Stimulated activated CD4-positive, alpha-beta T cell treated with anti-CD3 and anti-CD28 coated beads, TNF-alpha, amount 100 ng/mL, for 4 hours (primary cell): ENCODE results near the gene KCTD2.
A peak's percentile ranks its signal among the peaks of the same experiment; 100 is the strongest.
"Not testable (repeated sequence)": the region's sequence is repeated elsewhere in the genome, so short reads cannot be mapped to it uniquely, and the experiment has no call there.

Source experiments
- DNase-seq, 3 experiments: peaks; one replicate each; pipeline ENCODE4 v3.0.0-alpha.2; 2020; ENCODE audit warnings: low read depth in 3 of 3

Gene KCTD2

DNA sequence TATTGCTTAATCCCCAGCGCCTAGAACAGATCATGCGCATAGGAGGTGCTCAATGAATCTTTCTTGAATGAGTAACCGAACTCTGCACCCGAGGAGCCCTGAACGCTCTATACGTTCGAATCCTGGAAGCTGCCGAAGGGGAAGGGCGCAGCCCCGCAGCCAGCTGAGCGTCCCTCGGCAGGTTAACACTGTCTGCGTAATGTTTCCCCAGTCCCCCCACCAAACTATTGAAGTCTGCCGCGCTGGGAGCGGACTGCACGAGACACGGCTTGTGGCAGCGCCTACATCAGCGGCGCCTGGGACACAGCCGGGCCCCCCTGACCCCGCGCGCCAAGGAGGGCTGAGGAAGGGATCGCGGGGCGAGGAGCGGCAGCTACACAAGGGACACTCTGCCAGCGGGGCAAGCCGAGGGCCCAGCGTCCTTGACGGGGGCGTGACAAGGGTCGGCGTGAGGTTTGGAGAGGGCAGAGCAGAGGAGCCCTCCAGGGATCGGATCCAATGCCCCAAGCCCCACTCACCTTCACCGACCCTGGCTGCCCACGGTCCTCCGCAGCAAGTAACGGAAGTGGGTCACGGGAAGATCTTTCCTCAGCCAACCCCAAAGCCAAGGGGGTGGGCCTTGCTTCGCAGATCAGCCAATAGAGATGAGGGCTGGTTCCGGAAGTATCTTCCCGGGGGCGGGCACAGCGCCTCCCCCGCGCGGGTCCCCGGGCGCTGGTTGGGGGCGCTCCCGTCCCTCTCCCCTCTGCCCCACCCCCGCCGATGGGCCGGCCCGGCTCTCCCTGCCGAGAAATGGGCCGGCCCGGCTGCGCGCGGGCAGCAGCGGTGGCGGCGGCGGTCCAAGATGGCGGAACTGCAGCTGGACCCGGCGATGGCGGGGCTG, at the start of gene KCTD2, which contains the start of gene ATP5PD:
TSS of gene KCTD2 (plus strand) at position 819 of the 883 bp plus-strand sequence. CDS start at position 845, 26 bp downstream.
TSS of gene ATP5PD (minus strand) at position 563 of the 883 bp plus-strand sequence. CDS start 4,319 bp downstream, outside the sequence.
- peak; percentile 89 to 92 (median 90) for DNase-seq

DNA sequence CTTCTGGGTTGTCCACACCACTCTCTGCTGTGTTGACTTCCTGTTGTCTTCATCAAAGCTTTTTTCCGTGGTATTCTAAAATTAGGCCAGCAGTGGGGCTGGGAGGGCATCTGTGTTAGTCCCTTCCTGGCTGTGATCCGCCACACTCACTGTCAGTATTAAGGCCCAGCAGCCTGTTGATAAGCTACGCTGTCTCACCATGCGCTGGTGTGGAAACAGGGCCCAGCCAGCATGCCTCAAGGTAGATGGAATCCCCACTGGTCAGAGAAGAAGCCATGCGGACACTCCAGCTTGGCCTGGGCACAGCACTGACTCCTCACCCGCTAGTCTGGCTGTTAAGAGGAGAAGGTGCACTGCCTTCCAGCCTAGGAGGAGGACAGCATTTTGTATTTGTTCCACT, 48.2 kb upstream of the KCTD2 start:
- DNase-seq = no peak

DNA sequence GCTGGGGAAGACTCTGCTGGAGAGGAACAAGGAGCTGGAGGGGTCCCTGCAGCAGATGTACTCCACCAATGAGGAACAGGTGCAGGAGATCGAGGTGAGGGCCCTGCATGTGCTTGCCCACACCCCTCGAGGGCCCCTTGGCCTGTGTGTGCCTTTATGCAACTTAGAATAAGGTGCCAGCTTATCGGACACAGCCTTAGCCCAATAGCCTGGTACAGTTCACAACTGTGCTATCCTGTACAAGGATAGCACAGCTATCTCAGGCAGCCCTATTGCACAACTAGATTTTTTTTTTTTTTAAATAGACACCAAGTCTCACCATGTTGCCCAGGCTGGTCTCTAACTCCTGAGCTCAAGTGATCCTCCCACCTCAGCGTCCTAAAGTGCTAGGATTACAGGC, 47.5 kb upstream of the KCTD2 start:
- no peak for DNase-seq

DNA sequence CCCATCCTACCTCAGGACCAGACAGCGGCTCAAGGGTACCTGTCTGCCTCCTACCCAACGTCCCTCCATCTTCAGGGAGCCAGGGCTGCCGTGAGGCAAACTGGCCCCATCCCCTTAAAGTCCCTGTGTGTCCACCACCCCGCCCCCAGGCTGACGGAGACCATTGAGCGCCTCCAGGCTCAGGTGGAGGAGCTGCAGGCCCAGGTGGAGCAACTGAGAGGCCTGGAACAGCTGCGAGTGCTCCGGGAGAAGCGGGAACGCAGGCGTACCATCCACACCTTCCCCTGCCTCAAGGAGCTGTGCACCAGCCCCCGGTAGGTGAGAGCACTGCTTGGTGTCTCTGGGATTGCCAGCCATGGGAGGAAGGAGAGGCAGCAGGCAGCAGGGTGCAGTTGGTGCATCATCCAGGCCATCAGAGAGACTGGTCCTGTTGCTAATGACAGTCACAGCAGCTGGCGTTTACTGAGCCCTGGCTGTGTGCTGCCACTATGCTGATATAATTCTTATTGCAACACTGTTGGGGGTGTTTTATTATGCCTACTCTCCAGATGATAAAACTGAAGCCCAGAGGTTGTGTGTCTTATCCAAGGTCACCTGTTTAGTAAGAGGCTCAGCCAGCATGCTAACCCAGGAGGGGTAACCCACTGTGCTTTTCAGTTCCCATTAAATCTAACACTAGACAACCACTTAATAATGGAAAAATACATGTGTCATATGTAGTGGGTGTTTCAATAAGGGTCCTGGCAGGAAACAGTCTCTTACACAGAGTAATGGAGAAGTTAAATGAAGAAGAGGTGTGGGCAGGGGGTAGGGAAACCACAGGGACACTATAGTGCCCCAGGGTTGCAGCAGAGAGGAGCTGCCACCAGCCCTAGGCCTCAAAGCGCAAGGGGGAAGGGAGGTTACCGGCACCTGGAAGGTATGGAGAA, 44.8 kb upstream of the KCTD2 start:
- DNase-seq = no peak

- DNase-seq = no peak
These were observed 43.7 kb upstream of the KCTD2 start for GRCh38 chr17:75003070-75003956.

- no peak for DNase-seq
These were observed 43.1 kb upstream of the KCTD2 start for GRCh38 chr17:75003957-75004355.

DNA sequence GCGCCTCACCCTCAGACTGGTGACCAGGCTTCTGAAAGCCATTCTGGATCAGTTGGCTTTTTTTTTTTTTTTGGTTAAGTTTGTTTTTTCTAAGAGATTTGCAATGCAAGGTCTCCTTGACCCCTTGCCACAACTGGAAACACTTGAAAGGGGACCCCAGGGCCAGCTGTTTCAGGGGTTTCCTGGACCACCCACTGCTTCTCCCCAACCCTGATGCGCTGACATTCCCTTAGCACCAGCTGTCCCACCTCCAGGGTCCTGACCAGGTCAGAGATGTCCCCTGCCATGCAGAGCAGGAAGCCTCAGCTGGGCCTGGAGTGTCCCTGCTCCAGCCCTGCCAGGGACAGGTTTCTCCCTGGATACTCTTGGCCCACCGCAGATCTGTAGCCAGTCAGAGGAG, 42.7 kb upstream of the KCTD2 start:
- DNase-seq = no peak

GRCh38 chr17:75005291-75005690, 41.7 kb upstream of the KCTD2 start:
- no peak for DNase-seq

DNA sequence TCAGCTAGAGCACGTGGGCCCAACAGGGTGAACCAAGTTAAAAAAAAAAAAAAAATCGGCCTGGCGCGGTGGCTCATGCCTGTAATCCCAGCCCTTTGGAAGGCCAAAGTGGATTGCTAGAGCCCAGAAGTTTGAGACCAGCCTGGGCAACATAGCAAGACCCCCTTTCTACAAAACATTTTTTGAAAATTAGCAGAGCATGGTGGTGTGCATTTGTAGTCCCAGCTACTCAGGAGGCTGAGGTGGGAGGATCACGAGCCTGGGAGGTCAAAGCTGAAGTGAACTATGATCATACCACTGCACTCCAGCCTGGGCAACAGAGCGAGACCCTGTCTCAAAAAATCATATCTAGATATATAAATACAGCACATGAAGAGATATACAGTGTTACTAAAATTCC, 40.9 kb upstream of the KCTD2 start:
- not testable (repeated sequence) for DNase-seq

GRCh38 chr17:75006653-75007052, 40.4 kb upstream of the KCTD2 start:
- DNase-seq = no peak

DNA sequence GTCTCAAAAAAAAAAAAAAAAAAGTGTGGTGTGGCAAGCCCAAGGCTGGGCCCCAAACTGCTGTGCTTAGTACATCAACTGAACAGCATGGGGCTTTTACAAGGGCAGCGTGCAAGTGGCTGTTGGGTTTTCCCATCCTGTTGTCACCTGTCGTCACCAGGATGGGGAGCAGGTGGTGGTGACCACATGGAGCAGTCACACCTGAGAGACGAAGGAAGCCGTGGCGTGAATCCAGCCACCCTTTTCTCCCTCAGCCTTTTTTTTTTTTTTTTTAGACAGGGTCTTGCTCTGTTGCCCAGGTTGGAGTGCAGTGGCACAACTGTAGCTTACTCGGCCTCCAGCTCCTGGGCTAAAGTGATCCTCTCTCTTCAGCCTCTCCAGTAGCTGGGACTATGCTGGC, 38.7 kb upstream of the KCTD2 start:
- no peak for DNase-seq

GRCh38 chr17:75009139-75009724, 37.8 kb upstream of the KCTD2 start:
- no peak for DNase-seq

DNA sequence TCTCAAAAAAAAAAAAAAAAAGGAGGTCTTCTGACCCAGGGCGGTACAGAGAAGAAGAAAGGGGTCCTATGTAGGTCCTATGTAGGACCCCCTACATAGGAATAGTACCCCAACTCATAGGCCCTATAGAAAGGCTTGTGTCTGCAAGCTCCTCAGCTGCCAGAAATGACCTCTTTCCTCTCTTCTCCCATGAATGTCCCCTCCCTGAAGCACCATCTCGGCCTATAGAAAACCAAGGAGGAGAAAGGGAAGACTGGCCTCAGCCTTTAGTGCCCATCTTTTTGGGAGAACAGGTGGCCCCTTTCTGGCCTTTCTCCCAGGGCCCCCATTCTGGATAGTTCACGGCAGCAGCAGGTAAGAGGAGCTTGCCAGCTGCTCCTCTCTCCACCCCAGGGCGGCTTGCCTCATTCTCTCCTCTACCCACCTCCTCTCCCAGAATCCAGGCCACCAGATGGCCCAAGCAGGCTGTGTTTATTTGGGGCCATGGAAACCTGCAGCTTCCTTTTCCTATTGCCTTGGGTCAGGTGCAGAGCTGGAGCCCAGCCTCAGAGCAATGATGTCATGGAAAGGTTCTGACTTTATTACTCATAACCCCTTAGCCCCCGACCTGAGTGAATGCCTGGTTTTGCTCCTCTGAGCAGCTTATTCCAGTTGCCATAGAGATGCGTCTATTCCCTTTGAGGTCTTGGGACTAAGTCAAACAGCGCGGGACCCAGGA, 36.2 kb upstream of the KCTD2 start:
- no peak for DNase-seq

- no peak for DNase-seq
These were observed 35.5 kb upstream of the KCTD2 start for GRCh38 chr17:75011401-75012095.

GRCh38 chr17:75012096-75012345, 35.0 kb upstream of the KCTD2 start:
- DNase-seq = no peak

GRCh38 chr17:75012346-75013091, 34.5 kb upstream of the KCTD2 start, which contains the start of gene MRPL58:
Gene MRPL58 (plus strand): TSS chr17:75012670. CDS start chr17:75012687, 17 bp downstream.
- DNase-seq = peak; percentile 63 to 66 (median 65)

- no peak for DNase-seq
These were observed 33.9 kb upstream of the KCTD2 start for GRCh38 chr17:75013092-75013559.

- no peak for DNase-seq
These were observed 27.9 kb upstream of the KCTD2 start for GRCh38 chr17:75019146-75019545.

GRCh38 chr17:75019710-75020109, 27.3 kb upstream of the KCTD2 start:
- no peak for DNase-seq
